ENCODE measurements around the gene SUSD6. TPM values are rescaled to one million over a fixed set of nuclear protein-coding genes. Genes with fewer than 3 reads are reported as not detected.

The SUSD6 gene
- total RNA-seq, 4 donors from 2014 or later: 8.8 to 35.1 (median 17.6) TPM

DNA sequence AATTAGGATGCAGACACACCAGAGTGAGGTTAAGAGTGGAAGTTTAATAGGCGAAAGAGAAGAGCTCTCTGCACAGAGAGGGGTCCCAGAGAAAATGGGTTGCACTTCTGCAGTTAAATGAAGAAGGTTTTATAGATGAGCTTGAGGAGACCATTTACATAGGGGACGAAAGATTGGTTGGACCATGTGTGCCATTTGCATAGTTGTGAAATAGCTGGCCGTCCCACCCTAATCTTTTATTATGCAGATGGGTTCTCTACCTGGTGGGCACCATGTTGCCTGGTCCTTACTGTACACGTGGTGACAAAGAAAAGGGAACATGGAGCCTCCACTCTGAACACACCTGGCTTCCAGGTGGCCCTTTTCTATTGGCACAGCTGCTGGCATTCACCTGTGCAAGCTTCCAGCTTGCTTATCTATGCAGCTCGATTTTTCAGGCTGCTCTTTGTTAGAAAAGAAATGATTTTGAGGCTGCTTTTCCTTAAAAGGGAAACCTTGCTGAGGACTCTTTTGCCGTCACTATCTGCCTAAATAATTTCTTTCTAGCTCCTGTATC, 88.4 kb downstream of the SUSD6 start:
- Histone ChIP-seq H3K4me3 (no peak overlapping the region), H3K36me3 (no peaks in the 10 kb centered on the region), H3K27ac (no peak overlapping the region), H3K4me1 (no peaks in the 10 kb centered on the region), H3K9me3 (no peaks in the 10 kb centered on the region), H3K27me3 (no peaks in the 10 kb centered on the region)
- TF ChIP-seq, protein P1, sequence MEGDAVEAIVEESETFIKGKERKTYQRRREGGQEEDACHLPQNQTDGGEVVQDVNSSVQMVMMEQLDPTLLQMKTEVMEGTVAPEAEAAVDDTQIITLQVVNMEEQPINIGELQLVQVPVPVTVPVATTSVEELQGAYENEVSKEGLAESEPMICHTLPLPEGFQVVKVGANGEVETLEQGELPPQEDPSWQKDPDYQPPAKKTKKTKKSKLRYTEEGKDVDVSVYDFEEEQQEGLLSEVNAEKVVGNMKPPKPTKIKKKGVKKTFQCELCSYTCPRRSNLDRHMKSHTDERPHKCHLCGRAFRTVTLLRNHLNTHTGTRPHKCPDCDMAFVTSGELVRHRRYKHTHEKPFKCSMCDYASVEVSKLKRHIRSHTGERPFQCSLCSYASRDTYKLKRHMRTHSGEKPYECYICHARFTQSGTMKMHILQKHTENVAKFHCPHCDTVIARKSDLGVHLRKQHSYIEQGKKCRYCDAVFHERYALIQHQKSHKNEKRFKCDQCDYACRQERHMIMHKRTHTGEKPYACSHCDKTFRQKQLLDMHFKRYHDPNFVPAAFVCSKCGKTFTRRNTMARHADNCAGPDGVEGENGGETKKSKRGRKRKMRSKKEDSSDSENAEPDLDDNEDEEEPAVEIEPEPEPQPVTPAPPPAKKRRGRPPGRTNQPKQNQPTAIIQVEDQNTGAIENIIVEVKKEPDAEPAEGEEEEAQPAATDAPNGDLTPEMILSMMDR (IDR thresholded peaks at IDR 0.05): no peak
- no peak for TF ChIP-seq POLR2A (IDR thresholded peaks at IDR 0.05)
- intact Hi-C loops (cut with DNase I; ENCODE audit: low total_unique reads): no loop called here
- no peak for DNase-seq

DNA sequence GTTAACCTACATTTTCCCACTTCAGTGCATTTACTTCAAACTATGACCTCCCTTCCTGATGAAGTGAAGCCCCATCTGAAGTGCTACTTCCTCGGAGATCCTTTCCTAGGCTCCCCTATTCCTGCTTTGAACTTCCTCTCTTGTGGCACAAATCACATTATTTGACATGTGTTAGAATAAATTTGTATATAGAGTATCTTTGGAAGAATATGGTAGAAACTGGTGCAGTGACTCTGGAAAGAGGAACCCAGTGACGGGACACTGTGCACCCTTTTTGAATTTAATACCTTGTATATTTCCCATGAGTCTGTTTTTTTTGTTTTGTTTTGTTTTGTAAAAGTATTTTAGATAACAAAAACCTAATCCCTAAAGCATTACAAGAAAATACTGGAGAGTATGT, 89.2 kb downstream of the SUSD6 start:
- Histone ChIP-seq H3K27ac (no peak overlapping the region), H3K27me3 (no peaks in the 10 kb centered on the region), H3K9me3 (no peaks in the 10 kb centered on the region), H3K4me3 (no peak overlapping the region), H3K4me1 (no peaks in the 10 kb centered on the region), H3K36me3 (no peaks in the 10 kb centered on the region)
- DNase-seq: no peak
- intact Hi-C loops (cut with DNase I; ENCODE audit: low total_unique reads): no loop called here
- TF ChIP-seq, protein P1 (IDR thresholded peaks at IDR 0.05): no peak
- no peak for TF ChIP-seq POLR2A (IDR thresholded peaks at IDR 0.05)

DNA sequence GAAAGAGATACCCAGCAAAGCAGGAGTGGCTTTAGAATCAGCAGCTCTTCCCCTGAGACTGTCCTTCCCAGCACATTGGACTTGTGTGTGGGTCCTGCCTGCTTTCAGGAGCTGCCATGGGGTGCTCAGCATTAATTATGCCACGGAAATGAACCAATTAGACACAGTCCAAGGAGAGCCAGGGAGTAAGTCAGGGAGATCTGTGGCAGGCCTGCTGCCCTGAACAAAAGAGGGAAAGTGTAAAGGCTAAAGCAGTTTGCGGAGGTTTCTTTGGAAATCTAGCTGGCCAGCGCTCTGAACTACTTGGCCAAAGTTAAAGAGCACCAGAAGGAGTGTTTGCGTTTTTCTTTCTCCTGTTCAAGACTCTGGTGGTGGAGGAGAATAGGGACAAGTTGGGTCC, 89.9 kb downstream of the SUSD6 start:
- no peak for DNase-seq
- Histone ChIP-seq H3K27me3 (no peaks in the 10 kb centered on the region), H3K27ac (no peak overlapping the region), H3K36me3 (no peaks in the 10 kb centered on the region), H3K4me1 (no peaks in the 10 kb centered on the region), H3K9me3 (no peaks in the 10 kb centered on the region), H3K4me3 (no peak overlapping the region)
- intact Hi-C loops (cut with DNase I; ENCODE audit: low total_unique reads): no loop called here
- no peak for TF ChIP-seq POLR2A (IDR thresholded peaks at IDR 0.05)

DNA sequence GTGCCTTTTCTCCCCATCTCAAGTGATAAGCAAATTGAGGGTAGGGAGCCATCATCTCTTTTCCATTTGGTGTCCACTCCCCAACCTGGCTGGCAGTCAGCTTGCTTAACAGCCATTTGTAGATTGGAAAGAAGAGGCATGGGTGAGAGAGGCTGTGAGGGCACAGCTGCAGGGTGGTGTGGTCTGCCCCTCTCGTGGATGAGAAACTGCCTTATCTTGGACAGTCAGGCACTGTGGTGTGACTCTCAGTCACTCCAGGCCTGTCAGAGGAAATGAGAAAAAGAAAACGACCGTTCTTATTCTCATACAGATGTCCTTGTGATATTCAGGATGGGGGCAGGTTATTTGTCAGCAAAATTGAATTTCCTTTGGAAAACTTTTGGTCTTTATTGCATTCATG, 90.5 kb downstream of the SUSD6 start:
- intact Hi-C loops (cut with DNase I; ENCODE audit: low total_unique reads): no loop called here
- Histone ChIP-seq H3K27me3 (no peaks in the 10 kb centered on the region), H3K36me3 (no peaks in the 10 kb centered on the region), H3K4me1 (no peaks in the 10 kb centered on the region), H3K9me3 (no peaks in the 10 kb centered on the region), H3K4me3 (no peak overlapping the region), H3K27ac (no peak overlapping the region)
- TF ChIP-seq, protein P1 (IDR thresholded peaks at IDR 0.05): no peak
- TF ChIP-seq POLR2A (IDR thresholded peaks at IDR 0.05): no peak
- no peak for DNase-seq

DNA sequence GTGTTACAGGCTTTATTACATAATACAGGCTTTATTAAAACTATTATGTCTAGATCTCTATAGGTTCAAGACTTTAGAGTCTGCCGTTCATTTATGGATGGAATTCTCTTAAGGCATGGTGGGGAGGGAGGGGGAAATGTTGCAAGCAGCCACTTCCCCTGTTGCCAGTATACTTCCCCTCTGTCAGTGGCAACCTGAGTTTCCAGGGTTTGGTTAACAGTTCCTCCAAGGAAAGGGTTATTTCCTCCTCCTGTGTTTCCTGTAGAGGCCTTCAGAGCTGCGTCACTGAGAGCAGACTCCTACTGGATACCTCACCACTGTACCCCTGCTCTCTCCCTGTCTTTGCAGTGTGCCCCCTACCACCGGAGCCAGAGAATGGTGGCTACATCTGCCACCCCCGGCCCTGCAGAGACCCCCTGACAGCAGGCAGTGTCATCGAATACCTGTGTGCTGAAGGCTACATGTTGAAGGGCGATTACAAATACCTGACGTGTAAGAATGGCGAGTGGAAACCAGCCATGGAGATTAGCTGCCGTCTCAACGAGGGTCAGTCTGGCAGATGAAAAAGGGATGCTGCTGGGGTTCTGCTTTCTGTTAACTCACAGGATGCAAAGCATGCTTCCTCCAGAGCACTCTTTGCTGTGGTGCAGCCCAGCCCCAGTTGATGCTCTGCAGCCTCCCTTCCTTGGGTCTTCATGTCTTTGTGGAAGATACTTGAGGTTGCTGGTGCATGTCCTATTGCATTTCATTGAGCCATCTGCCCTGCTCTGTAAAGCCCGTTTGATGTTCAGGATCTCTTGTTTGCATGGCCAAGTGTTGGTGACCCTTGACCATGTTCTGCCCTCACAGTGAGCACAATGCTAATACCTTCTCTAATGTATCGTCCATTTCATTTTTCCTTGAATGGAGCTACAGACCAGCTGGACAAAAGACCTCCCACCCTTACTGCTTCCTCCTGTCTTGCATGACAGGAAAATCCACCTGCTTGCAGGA, 91.9 kb downstream of the SUSD6 start:
- H3K27ac ChIP-seq: no peak overlapping the region
- H3K4me1 ChIP-seq: no peaks in the 10 kb centered on the region

More for the DNA sequence above, 91.9 kb downstream of the SUSD6 start:
- DNase-seq: no peak
- intact Hi-C loops (cut with DNase I; ENCODE audit: low total_unique reads): no loop called here
- TF ChIP-seq, protein P1 (IDR thresholded peaks at IDR 0.05): no peak
- no peak for TF ChIP-seq POLR2A (IDR thresholded peaks at IDR 0.05)
- H3K27me3 ChIP-seq: no peaks in the 10 kb centered on the region
- H3K36me3 ChIP-seq: no peaks in the 10 kb centered on the region
- no peaks in the 10 kb centered on the region for H3K9me3 ChIP-seq
- no peak overlapping the region for H3K4me3 ChIP-seq
